ENCODE results near the gene SCN11A.
A peak's percentile ranks its signal among the peaks of the same experiment; 100 is the strongest.

The SCN11A gene

DNA sequence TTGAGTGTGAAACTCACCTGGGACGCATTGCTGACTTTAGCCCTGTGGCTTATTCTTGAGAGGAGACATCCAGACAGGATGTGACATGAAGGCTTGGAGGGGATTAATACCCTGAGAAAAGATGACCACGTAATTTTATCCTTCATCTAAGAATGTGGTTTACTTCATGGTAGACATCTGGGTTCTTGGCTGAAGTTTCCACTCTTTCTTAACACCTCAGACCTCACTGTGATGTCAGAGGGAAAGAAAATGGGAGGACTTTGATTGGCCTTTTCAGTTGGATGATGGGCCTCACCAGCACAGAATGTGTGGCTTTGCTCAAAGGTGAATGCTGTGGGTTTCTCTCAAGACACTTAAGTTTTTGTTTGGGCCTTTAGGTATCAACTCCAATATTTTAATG, 39.2 kb upstream of the SCN11A start:
- Mint-ChIP-seq H3K9me3 (no peaks in the 10 kb centered on the region), H3K27ac (no peak overlapping the region), H3K4me1 (peaks cover 17% of the 10 kb centered on the region), H3K4me3 (no peak overlapping the region), H3K27me3 (ENCODE audit: low read depth) (no peaks in the 10 kb centered on the region), H3K36me3 (ENCODE audit: low read depth) (peaks cover 80% of the 10 kb centered on the region)
- TF ChIP-seq, protein P1, sequence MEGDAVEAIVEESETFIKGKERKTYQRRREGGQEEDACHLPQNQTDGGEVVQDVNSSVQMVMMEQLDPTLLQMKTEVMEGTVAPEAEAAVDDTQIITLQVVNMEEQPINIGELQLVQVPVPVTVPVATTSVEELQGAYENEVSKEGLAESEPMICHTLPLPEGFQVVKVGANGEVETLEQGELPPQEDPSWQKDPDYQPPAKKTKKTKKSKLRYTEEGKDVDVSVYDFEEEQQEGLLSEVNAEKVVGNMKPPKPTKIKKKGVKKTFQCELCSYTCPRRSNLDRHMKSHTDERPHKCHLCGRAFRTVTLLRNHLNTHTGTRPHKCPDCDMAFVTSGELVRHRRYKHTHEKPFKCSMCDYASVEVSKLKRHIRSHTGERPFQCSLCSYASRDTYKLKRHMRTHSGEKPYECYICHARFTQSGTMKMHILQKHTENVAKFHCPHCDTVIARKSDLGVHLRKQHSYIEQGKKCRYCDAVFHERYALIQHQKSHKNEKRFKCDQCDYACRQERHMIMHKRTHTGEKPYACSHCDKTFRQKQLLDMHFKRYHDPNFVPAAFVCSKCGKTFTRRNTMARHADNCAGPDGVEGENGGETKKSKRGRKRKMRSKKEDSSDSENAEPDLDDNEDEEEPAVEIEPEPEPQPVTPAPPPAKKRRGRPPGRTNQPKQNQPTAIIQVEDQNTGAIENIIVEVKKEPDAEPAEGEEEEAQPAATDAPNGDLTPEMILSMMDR (IDR thresholded peaks at IDR 0.05; ENCODE audit: unreplicated experiment in 3 of 3) = no peak

DNA sequence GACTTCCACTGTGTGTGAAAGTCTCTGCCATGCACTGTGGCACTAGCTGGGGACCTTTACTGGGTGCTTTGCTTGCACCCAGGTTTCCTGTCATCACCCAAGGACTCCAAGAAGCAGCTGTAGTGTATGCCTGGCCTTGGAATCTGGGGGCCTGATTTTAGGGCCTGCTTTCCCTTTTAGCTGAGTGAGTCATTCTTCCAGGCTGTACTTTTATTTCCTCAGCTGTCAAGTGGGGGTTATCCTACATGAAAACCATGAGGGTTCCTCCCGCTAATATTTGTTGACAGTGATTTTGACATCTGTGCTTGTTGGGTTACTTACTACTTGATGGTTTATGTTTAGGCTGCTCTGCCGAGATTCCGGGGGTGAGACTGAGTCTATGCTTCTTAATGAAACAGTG, 37.1 kb upstream of the SCN11A start:
- Mint-ChIP-seq H3K27ac (peak overlapping the region in 1 of 3 experiments; percentile 82), H3K4me3 (no peak overlapping the region), H3K9me3 (no peaks in the 10 kb centered on the region), H3K4me1 (peaks cover 3% of the 10 kb centered on the region), H3K36me3 (ENCODE audit: low read depth) (peaks cover 69% of the 10 kb centered on the region), H3K27me3 (ENCODE audit: low read depth) (no peaks in the 10 kb centered on the region)
- TF ChIP-seq, protein P1 (IDR thresholded peaks at IDR 0.05; ENCODE audit: unreplicated experiment in 3 of 3) = no peak

DNA sequence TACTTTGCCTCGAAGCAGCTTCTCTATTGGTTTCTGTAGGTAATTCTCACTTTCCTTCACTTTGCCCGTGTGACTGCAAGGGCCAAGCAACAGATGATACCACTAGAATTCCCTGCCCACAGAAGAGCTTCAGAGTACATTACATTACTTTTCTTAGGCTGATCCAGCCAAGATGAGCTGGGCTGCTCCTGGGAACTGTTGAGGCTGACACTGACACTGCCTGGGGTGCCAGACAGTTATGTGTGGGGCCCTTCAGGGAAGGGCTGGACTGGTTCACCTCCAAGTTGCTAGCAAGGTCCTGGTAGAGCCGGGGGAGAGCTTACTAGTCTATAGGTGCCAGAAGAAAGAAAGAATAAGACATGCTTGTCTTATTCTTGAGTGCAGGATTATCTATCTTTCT, 36.7 kb upstream of the SCN11A start:
- H3K27me3 Mint-ChIP-seq (ENCODE audit: low read depth) = no peaks in the 10 kb centered on the region
- TF ChIP-seq, protein P1 (IDR thresholded peaks at IDR 0.05; ENCODE audit: unreplicated experiment in 3 of 3) = no peak
- peaks cover 70% of the 10 kb centered on the region for H3K36me3 Mint-ChIP-seq (ENCODE audit: low read depth)
- peak overlapping the region; percentile 12 to 82 (median 44) for H3K27ac Mint-ChIP-seq
- no peaks in the 10 kb centered on the region for H3K9me3 Mint-ChIP-seq
- no peak overlapping the region for H3K4me3 Mint-ChIP-seq
- peaks cover 3% of the 10 kb centered on the region for H3K4me1 Mint-ChIP-seq

DNA sequence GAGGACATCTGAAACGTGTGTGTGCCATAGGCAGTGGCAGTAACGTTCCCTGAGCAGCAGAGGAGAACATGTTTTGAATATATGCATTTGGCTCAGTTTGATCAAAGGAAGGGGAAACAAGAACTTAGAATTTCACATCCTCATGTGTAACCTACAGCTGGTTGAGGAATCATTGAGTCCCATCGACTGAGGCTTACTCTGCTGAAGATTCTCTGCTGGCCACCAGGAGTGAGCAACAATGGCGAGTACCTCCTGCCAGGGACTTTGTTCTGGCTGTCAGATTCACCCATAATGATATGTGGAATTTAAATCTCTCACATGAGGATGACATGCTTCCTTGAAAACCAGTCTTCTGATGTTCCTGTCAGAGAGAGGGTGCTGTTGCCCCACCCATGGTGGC, 34.4 kb upstream of the SCN11A start:
- no peak overlapping the region for H3K4me3 Mint-ChIP-seq
- H3K27me3 Mint-ChIP-seq (ENCODE audit: low read depth) = no peaks in the 10 kb centered on the region
- peaks cover 3% of the 10 kb centered on the region for H3K4me1 Mint-ChIP-seq
- H3K36me3 Mint-ChIP-seq (ENCODE audit: low read depth) = peaks cover 78% of the 10 kb centered on the region
- no peaks in the 10 kb centered on the region for H3K9me3 Mint-ChIP-seq
- TF ChIP-seq, protein P1 (IDR thresholded peaks at IDR 0.05; ENCODE audit: unreplicated experiment in 3 of 3) = no peak
- H3K27ac Mint-ChIP-seq = no peak overlapping the region

DNA sequence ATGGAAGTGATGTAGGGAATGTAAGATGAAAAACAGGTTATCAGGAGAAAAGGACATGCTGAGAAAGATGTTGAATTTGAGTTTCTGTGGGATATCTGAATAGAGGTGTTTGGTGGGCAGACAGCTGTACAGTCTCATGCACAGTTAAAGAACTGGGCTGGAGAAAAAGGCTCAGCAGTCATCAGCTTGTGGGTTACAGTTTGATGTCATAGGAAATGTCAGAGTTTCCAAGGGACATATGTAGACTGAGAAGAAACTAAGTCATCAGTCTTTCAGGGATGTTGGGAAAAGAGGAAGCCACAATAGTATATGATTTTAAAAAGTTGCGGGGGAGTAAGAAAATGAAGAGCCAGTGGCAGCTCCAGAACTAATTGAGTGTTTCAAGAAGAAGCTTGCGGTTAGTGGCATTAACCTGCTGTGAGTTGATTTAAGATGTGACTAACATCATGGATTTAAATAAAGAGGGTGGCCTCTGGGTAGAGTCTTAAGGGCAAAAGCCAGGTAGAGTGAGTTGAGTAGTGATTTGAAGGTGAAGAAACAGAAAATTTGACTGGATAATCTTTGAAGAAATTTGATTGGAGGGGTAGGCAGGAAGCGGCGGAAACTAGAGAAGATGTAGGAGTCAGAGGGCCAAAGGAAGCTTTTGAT, 31.0 kb upstream of the SCN11A start:
- TF ChIP-seq, protein P1 (IDR thresholded peaks at IDR 0.05; ENCODE audit: unreplicated experiment in 3 of 3) = no peak
- Mint-ChIP-seq H3K4me1 (peaks cover 5% of the 10 kb centered on the region), H3K4me3 (no peak overlapping the region), H3K27me3 (ENCODE audit: low read depth) (no peaks in the 10 kb centered on the region), H3K36me3 (ENCODE audit: low read depth) (peaks cover 71% of the 10 kb centered on the region), H3K9me3 (no peaks in the 10 kb centered on the region), H3K27ac (no peak overlapping the region)

DNA sequence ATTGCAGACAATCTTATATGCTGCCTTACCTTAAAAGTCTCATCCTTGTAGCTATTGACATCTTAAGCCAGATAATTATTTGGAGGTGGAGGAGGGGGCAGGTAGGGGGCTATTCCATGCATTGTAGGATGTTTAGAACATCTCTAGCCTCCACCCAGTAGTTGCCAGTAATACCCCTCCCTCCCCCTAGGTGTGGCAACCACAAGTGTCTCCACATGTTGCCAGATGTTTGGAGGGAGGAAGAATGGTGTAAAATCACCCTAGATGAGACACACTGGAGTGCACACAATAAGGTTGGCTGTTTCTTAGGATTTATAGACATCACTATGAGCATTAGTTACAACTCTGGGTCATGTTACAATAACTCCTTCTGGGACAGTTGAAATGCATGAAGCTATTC, 28.3 kb upstream of the SCN11A start:
- no peaks in the 10 kb centered on the region for H3K9me3 Mint-ChIP-seq
- H3K4me1 Mint-ChIP-seq = peaks cover 5% of the 10 kb centered on the region
- TF ChIP-seq, protein P1 (IDR thresholded peaks at IDR 0.05; ENCODE audit: unreplicated experiment in 3 of 3) = no peak
- no peak overlapping the region for H3K27ac Mint-ChIP-seq
- no peak overlapping the region for H3K4me3 Mint-ChIP-seq
- H3K36me3 Mint-ChIP-seq (ENCODE audit: low read depth) = peaks cover 80% of the 10 kb centered on the region
- H3K27me3 Mint-ChIP-seq (ENCODE audit: low read depth) = no peaks in the 10 kb centered on the region
